ENCODE data around the gene KIFC1. TPM values are rescaled to one million over a fixed set of nuclear protein-coding genes. Genes with fewer than 3 reads are reported as not detected.

The KIFC1 gene
- total and polyA plus RNA-seq, 9 of the 15 experiments (the other 6 are each of a cell fraction or from before 2014, with no cell fraction given), result 1.3 to 95.2 (median 76.9) TPM

DNA sequence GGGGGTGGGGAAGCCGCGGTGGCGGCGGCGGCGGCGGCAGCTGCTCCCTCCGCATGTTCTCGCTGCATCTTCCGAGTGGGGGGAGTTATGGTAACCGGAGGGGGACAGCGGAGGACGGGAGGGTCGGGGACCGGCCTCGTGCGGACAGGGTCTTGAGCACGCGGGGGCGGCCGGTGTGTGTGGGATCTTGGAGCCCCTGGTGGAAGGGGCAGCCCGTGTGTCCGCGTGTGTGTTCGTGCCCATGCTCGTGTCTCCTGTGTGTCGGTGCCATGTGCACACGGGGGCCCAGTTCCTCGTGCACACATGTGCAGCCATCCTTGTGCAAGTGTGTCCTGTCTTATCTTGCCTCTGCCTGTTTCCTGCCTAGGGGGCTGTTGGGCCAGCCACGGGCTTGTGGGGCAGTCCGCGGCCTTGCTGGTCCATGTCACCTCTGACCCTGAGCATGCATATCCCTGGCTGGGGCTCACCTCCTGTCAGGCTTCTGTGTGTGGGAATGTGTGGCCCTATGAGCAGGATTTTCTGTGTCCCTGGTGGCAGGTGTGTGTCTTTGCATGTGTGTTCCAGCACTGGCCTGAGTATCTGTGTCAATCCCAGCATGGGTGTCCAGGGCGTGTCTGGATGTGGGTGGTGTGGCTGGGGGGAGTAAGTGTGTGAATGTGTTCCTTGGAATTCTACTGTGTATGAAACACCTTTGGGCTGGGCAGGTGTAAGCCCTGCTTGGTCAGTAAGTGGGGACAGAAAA is 36.8 kb downstream of the KIFC1 start (continued):
- TF ChIP-seq, protein P1, sequence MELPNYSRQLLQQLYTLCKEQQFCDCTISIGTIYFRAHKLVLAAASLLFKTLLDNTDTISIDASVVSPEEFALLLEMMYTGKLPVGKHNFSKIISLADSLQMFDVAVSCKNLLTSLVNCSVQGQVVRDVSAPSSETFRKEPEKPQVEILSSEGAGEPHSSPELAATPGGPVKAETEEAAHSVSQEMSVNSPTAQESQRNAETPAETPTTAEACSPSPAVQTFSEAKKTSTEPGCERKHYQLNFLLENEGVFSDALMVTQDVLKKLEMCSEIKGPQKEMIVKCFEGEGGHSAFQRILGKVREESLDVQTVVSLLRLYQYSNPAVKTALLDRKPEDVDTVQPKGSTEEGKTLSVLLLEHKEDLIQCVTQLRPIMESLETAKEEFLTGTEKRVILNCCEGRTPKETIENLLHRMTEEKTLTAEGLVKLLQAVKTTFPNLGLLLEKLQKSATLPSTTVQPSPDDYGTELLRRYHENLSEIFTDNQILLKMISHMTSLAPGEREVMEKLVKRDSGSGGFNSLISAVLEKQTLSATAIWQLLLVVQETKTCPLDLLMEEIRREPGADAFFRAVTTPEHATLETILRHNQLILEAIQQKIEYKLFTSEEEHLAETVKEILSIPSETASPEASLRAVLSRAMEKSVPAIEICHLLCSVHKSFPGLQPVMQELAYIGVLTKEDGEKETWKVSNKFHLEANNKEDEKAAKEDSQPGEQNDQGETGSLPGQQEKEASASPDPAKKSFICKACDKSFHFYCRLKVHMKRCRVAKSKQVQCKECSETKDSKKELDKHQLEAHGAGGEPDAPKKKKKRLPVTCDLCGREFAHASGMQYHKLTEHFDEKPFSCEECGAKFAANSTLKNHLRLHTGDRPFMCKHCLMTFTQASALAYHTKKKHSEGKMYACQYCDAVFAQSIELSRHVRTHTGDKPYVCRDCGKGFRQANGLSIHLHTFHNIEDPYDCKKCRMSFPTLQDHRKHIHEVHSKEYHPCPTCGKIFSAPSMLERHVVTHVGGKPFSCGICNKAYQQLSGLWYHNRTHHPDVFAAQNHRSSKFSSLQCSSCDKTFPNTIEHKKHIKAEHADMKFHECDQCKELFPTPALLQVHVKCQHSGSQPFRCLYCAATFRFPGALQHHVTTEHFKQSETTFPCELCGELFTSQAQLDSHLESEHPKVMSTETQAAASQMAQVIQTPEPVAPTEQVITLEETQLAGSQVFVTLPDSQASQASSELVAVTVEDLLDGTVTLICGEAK (IDR thresholded peaks at IDR 0.05), result no peak; the same call in 1 of the 2 replicates
- TF ChIP-seq, protein P1 (CRISPR knock-in tag; IDR thresholded peaks at IDR 0.05), result peak; percentile 75; the same call in 1 of the 2 replicates
- no peak for TF ChIP-seq ZNF165 (CRISPR knock-in tag; IDR thresholded peaks at IDR 0.05; ENCODE audit: borderline replicate concordance)
- peak; percentile 81; the same call in 1 of the 2 replicates for TF ChIP-seq E2F3 (CRISPR knock-in tag; IDR thresholded peaks at IDR 0.05)
- peak; percentile 71; the same call in 1 of the 2 replicates for TF ChIP-seq MTA3 (IDR thresholded peaks at IDR 0.05; ENCODE audit: borderline replicate concordance)
- TF ChIP-seq, protein P2, sequence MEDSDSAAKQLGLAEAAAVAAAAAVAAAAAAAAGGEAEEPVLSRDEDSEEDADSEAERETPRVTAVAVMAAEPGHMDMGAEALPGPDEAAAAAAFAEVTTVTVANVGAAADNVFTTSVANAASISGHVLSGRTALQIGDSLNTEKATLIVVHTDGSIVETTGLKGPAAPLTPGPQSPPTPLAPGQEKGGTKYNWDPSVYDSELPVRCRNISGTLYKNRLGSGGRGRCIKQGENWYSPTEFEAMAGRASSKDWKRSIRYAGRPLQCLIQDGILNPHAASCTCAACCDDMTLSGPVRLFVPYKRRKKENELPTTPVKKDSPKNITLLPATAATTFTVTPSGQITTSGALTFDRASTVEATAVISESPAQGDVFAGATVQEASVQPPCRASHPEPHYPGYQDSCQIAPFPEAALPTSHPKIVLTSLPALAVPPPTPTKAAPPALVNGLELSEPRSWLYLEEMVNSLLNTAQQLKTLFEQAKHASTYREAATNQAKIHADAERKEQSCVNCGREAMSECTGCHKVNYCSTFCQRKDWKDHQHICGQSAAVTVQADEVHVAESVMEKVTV (CRISPR knock-in tag; IDR thresholded peaks at IDR 0.05), result no peak
- TF ChIP-seq BDP1 (IDR thresholded peaks at IDR 0.05; ENCODE audit: insufficient read depth, insufficient read length), result no peak
- TF ChIP-seq, protein P3, sequence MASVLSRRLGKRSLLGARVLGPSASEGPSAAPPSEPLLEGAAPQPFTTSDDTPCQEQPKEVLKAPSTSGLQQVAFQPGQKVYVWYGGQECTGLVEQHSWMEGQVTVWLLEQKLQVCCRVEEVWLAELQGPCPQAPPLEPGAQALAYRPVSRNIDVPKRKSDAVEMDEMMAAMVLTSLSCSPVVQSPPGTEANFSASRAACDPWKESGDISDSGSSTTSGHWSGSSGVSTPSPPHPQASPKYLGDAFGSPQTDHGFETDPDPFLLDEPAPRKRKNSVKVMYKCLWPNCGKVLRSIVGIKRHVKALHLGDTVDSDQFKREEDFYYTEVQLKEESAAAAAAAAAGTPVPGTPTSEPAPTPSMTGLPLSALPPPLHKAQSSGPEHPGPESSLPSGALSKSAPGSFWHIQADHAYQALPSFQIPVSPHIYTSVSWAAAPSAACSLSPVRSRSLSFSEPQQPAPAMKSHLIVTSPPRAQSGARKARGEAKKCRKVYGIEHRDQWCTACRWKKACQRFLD (CRISPR knock-in tag; IDR thresholded peaks at IDR 0.05), result peak; percentile 87
- TF ChIP-seq, protein P4, sequence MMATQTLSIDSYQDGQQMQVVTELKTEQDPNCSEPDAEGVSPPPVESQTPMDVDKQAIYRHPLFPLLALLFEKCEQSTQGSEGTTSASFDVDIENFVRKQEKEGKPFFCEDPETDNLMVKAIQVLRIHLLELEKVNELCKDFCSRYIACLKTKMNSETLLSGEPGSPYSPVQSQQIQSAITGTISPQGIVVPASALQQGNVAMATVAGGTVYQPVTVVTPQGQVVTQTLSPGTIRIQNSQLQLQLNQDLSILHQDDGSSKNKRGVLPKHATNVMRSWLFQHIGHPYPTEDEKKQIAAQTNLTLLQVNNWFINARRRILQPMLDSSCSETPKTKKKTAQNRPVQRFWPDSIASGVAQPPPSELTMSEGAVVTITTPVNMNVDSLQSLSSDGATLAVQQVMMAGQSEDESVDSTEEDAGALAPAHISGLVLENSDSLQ (IDR thresholded peaks at IDR 0.05), result peak; percentile 74
- peak; percentile 32; the same call in 1 of the 2 replicates for TF ChIP-seq ZNF766 (CRISPR knock-in tag; conservative IDR thresholded peaks at IDR 0.05)
- TF ChIP-seq SIN3A (IDR thresholded peaks at IDR 0.05; ENCODE audit: borderline replicate concordance in 2 of 2, control insufficient read depth in 1 of 2, low read depth in 2 of 2, low read length in 2 of 2), result peak in 1 of 2 experiments; percentile 25; a peak in 1 of 4 replicates
- no peak for TF ChIP-seq RFX1 (IDR thresholded peaks at IDR 0.05)
- TF ChIP-seq TEAD1 (CRISPR knock-in tag; IDR thresholded peaks at IDR 0.05), result peak; percentile 39 to 97; a peak in 2 of 4 replicates
